HepG2 (cell line): Measurements from ENCODE around the gene RSF1. TPM values are rescaled to one million over a fixed set of nuclear protein-coding genes. Genes with fewer than 3 reads are reported as not detected.

Experiments
- EP300 ChIP-seq, 3 experiments: sonication (generic) in 1 of 3; formaldehyde crosslinking in 1 of 3; IDR thresholded peaks; 2 replicates each; pipeline versions ENCODE4 v1.5.1 to v1.6.1; 2011 to 2020; ENCODE audit warnings: low read depth in 2 of 3, low read length in 2 of 3, borderline replicate concordance in 1 of 3, improper control_type of control experiment in 1 of 3, mild to moderate bottlenecking in 1 of 3, missing genetic modification reagents in 1 of 3, moderate library complexity in 1 of 3
- GPN1 ChIP-seq: sonication (generic); formaldehyde crosslinking; IDR thresholded peaks from 2 replicates; pipeline ENCODE4 v1.5.1; 2020; ENCODE audit warnings: missing genetic modification reagents, borderline replicate concordance
- MBD4 ChIP-seq: IDR thresholded peaks from 2 replicates; pipeline ENCODE4 v1.6.1; 2012; ENCODE audit warnings: low read length, inconsistent platforms, borderline replicate concordance
- MTA1 ChIP-seq: sonication (generic); formaldehyde crosslinking; IDR thresholded peaks from 2 replicates; pipeline ENCODE4 v1.4.0; 2020; ENCODE audit warnings: missing genetic modification reagents, mild to moderate bottlenecking, borderline replicate concordance
- NR2C2 ChIP-seq: sonication (generic); formaldehyde crosslinking; IDR thresholded peaks from 2 replicates; pipeline ENCODE4 v1.4.0; 2020; ENCODE audit warnings: missing genetic modification reagents, mild to moderate bottlenecking, moderate library complexity, borderline replicate concordance
- RXRA ChIP-seq: sonication (generic); formaldehyde crosslinking; IDR thresholded peaks from 2 replicates; pipeline ENCODE4 v1.5.1; 2020; ENCODE audit warnings: missing genetic modification reagents
- TOE1 ChIP-seq: sonication (generic); formaldehyde crosslinking; IDR thresholded peaks from 2 replicates; pipeline ENCODE4 v1.4.0; 2020; ENCODE audit warnings: mild to moderate bottlenecking, missing genetic modification reagents
- ZNF124 ChIP-seq: sonication (generic); formaldehyde crosslinking; IDR thresholded peaks from 2 replicates; pipeline ENCODE4 v1.4.0; 2020; ENCODE audit warnings: missing genetic modification reagents
- ZNF34 ChIP-seq: sonication (generic); formaldehyde crosslinking; IDR thresholded peaks from 2 replicates; pipeline ENCODE4 v1.4.0; 2020; ENCODE audit warnings: mild to moderate bottlenecking, missing genetic modification reagents, borderline replicate concordance
- ZNF577 ChIP-seq: sonication (generic); formaldehyde crosslinking; IDR thresholded peaks from 2 replicates; pipeline ENCODE4 v1.4.0; 2020; ENCODE audit warnings: mild to moderate bottlenecking, low read depth, missing genetic modification reagents, borderline replicate concordance
- ZNF747 ChIP-seq: sonication (generic); formaldehyde crosslinking; IDR thresholded peaks from 2 replicates; pipeline ENCODE4 v1.8.1; 2023; ENCODE audit warnings: missing genetic modification reagents, mild to moderate bottlenecking, borderline replicate concordance
- ZNF777 ChIP-seq: sonication (generic); formaldehyde crosslinking; IDR thresholded peaks from 2 replicates; pipeline ENCODE4 v1.4.0; 2020; ENCODE audit warnings: missing genetic modification reagents
- ZSCAN29 ChIP-seq: sonication (generic); formaldehyde crosslinking; conservative IDR thresholded peaks from 2 replicates; pipeline ENCODE4 v1.4.0; 2020; ENCODE audit warnings: mild to moderate bottlenecking, missing genetic modification reagents
- polyA plus RNA-seq, 8 experiments: library from polyadenylated mRNA; depleted of rRNA in 3 of 8; stranded (reverse) in 7 of 8; unstranded in 1 of 8; fragments of >200 nt; fragmentation: Illumina TruSeq in 4 of 8; extraction: Trizol in 4 of 8; gene quantifications; 2 replicates each; pipeline versions ENCODE4 v1.2.1 to v1.2.3, GENCODE V29; 2011 to 2016; ENCODE audit warnings: low read depth in 4 of 8, missing spikeins in 1 of 8, mixed read lengths in 1 of 8; ENCODE audit not compliant: insufficient read depth in 1 of 8
- total RNA-seq, 5 experiments: library from RNA; depleted of rRNA; stranded (reverse); fragments of >200 nt; fragmentation: Illumina TruSeq; extraction: Trizol; gene quantifications; 2 replicates each; pipeline ENCODE4 v1.2.3, GENCODE V29; 2016; ENCODE audit warnings: low read depth in 1 of 5
- TF ChIP-seq, protein P1 (sequence below), 2 experiments: sonication (generic) in 1 of 2; formaldehyde crosslinking in 1 of 2; IDR thresholded peaks; 2 replicates each; pipeline versions ENCODE4 v1.4.0 to v1.6.1; 2016 to 2020; ENCODE audit warnings: borderline replicate concordance in 1 of 2, low read depth in 1 of 2, mild to moderate bottlenecking in 1 of 2, missing genetic modification reagents in 1 of 2
- TF ChIP-seq, protein P2 (sequence below): sonication (generic); formaldehyde crosslinking; conservative IDR thresholded peaks from 2 replicates; pipeline ENCODE4 v1.4.0; 2020; ENCODE audit warnings: missing genetic modification reagents
- TF ChIP-seq, protein P3 (sequence below), 2 experiments: sonication (generic) in 1 of 2; formaldehyde crosslinking in 1 of 2; IDR thresholded peaks; 2 replicates each; pipeline versions ENCODE4 v1.4.0 to v1.6.1; 2018 to 2020; ENCODE audit warnings: missing genetic modification reagents in 2 of 2, borderline replicate concordance in 1 of 2, low read depth in 1 of 2, mild to moderate bottlenecking in 1 of 2, missing biosample characterization in 1 of 2
- TF ChIP-seq, protein P4 (sequence below): sonication (generic); formaldehyde crosslinking; IDR thresholded peaks from 2 replicates; pipeline ENCODE4 v1.5.0; 2020; ENCODE audit warnings: missing genetic modification reagents

The RSF1 gene
- total and polyA plus RNA-seq, 2 of the 13 experiments (the other 11 are each of a cell fraction or from before 2014, with no cell fraction given) = 15.5 to 33.1 TPM

DNA sequence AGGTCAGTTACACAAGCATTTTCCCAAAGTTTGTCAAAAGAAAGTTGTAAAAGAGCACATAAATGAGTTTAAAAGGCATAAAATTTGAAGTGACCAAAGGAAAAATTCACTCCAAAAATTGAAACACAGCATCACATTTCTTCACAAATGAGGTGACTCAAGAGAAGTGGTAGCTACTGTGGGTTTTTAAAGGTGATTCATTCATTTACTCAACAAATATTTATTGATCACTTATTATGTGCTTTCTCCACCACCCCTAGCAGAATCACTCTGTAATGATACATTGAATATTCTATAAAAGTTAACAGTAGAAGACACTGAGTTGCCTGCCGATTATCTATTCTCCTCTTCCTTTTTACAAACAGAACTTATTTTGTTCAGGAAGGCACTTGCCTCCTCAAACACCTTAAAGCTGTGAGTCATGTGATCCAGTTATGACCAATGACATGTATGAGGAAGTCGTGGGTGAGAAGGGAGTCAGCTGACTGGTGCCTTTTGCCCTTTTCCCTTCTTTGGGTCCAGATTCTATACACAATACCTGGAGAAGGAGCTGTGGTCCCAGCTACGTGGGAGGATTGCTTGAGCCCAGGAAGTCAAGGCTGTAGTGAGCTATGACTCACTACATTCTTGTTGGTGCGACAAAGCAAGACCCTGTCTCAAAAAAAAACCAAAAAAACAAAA is 115.2 kb downstream of the RSF1 start (continued):
- TF ChIP-seq, protein P1, sequence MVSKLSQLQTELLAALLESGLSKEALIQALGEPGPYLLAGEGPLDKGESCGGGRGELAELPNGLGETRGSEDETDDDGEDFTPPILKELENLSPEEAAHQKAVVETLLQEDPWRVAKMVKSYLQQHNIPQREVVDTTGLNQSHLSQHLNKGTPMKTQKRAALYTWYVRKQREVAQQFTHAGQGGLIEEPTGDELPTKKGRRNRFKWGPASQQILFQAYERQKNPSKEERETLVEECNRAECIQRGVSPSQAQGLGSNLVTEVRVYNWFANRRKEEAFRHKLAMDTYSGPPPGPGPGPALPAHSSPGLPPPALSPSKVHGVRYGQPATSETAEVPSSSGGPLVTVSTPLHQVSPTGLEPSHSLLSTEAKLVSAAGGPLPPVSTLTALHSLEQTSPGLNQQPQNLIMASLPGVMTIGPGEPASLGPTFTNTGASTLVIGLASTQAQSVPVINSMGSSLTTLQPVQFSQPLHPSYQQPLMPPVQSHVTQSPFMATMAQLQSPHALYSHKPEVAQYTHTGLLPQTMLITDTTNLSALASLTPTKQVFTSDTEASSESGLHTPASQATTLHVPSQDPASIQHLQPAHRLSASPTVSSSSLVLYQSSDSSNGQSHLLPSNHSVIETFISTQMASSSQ (IDR thresholded peaks at IDR 0.05; ENCODE audit: low read depth) = no peak
- TF ChIP-seq, protein P1 (CRISPR knock-in tag; IDR thresholded peaks at IDR 0.05; ENCODE audit: borderline replicate concordance) = no peak
- TF ChIP-seq, protein P2, sequence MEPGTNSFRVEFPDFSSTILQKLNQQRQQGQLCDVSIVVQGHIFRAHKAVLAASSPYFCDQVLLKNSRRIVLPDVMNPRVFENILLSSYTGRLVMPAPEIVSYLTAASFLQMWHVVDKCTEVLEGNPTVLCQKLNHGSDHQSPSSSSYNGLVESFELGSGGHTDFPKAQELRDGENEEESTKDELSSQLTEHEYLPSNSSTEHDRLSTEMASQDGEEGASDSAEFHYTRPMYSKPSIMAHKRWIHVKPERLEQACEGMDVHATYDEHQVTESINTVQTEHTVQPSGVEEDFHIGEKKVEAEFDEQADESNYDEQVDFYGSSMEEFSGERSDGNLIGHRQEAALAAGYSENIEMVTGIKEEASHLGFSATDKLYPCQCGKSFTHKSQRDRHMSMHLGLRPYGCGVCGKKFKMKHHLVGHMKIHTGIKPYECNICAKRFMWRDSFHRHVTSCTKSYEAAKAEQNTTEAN = no peak
- no peak for TF ChIP-seq EP300 (IDR thresholded peaks at IDR 0.05; ENCODE audit: low read depth in 2 of 2, low read length in 2 of 2)
- peak; percentile 44; the same call in 1 of the 2 replicates for TF ChIP-seq EP300 (CRISPR knock-in tag; IDR thresholded peaks at IDR 0.05; ENCODE audit: borderline replicate concordance)
- no peak for TF ChIP-seq ZNF577
- TF ChIP-seq TOE1 (CRISPR knock-in tag) = no peak
- no peak for TF ChIP-seq ZNF777 (CRISPR knock-in tag)
- TF ChIP-seq GPN1 (CRISPR knock-in tag) = no peak
- TF ChIP-seq MTA1 (CRISPR knock-in tag) = no peak
- TF ChIP-seq, protein P3, sequence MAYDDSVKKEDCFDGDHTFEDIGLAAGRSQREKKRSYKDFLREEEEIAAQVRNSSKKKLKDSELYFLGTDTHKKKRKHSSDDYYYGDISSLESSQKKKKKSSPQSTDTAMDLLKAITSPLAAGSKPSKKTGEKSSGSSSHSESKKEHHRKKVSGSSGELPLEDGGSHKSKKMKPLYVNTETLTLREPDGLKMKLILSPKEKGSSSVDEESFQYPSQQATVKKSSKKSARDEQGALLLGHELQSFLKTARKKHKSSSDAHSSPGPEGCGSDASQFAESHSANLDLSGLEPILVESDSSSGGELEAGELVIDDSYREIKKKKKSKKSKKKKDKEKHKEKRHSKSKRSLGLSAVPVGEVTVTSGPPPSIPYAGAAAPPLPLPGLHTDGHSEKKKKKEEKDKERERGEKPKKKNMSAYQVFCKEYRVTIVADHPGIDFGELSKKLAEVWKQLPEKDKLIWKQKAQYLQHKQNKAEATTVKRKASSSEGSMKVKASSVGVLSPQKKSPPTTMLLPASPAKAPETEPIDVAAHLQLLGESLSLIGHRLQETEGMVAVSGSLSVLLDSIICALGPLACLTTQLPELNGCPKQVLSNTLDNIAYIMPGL (CRISPR knock-in tag; IDR thresholded peaks at IDR 0.05; ENCODE audit: borderline replicate concordance in 1 of 2, low read depth in 1 of 2) = no peak
- TF ChIP-seq ZNF747 (CRISPR knock-in tag) = no peak
- no peak for TF ChIP-seq MBD4
- no peak for TF ChIP-seq NR2C2
- no peak; the same call in 1 of the 2 replicates for TF ChIP-seq RXRA
- TF ChIP-seq, protein P4, sequence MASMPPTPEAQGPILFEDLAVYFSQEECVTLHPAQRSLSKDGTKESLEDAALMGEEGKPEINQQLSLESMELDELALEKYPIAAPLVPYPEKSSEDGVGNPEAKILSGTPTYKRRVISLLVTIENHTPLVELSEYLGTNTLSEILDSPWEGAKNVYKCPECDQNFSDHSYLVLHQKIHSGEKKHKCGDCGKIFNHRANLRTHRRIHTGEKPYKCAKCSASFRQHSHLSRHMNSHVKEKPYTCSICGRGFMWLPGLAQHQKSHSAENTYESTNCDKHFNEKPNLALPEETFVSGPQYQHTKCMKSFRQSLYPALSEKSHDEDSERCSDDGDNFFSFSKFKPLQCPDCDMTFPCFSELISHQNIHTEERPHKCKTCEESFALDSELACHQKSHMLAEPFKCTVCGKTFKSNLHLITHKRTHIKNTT = no peak
- no peak for TF ChIP-seq ZSCAN29 (CRISPR knock-in tag)
- no peak for TF ChIP-seq ZNF34
- TF ChIP-seq ZNF124 (CRISPR knock-in tag) = no peak
